Lower leg skin (tissue), 3 donors: Measurements from ENCODE around the gene NXNL1.

Experiments used
- CTCF ChIP-seq, 3 donors: fragments of 450-650 bp; IDR thresholded peaks; one replicate each; pipeline ENCODE4 v1.5.1; 2016; ENCODE audit warnings: antibody characterized with exemption in 3 of 3, mild to moderate bottlenecking in 3 of 3, moderate library complexity in 2 of 3
- POLR2A ChIP-seq, 2 donors: fragments of 450-650 bp; IDR thresholded peaks; one replicate each; pipeline ENCODE4 v1.6.1; 2016 to 2017; ENCODE audit warnings: antibody characterized with exemption in 2 of 2, mild to moderate bottlenecking in 1 of 2, moderate library complexity in 1 of 2

- no peak for TF ChIP-seq CTCF (IDR thresholded peaks at IDR 0.05)
- no peak for TF ChIP-seq POLR2A (IDR thresholded peaks at IDR 0.05)
Measured at GRCh38 chr19:17419154-17419620, 41.5 kb downstream of the NXNL1 start.
